GM18517 (cell line): ENCODE measurements around the gene GALNT12.

ENCODE experiments used
- ATAC-seq: cut with Tn5 transposase; IDR thresholded peaks from one replicate; pipeline ENCODE4 v1.9.1; 2021; ENCODE audit warnings: mild to moderate bottlenecking, moderate library complexity; ENCODE audit not compliant: unreplicated experiment

The GALNT12 gene

GRCh38 chr9:98899408-98900056, 92.1 kb downstream of the GALNT12 start:
- no peak for ATAC-seq
